Myocyte (in vitro differentiated cells): ENCODE measurements around the gene TMEM260. TPM values are rescaled to one million over a fixed set of nuclear protein-coding genes. Genes with fewer than 3 reads are reported as not detected.
"Not testable (repeated sequence)": the region's sequence is repeated elsewhere in the genome, so short reads cannot be mapped to it uniquely, and the experiment has no call there.

ENCODE experiments used
- DNase-seq: peaks from one replicate; pipeline ENCODE4 v3.0.0-alpha.2; 2012; ENCODE audit warnings: low read depth
- total RNA-seq: library from RNA; depleted of rRNA; stranded (reverse); fragments of >200 nt; gene quantifications from 2 replicates; pipeline ENCODE4 v1.2.3, GENCODE V29; 2014

Gene TMEM260
- total RNA-seq, 1 donor from 2014 or later: 12.5 TPM

- not testable (repeated sequence) for DNase-seq
These were observed 87.7 kb downstream of the TMEM260 start for GRCh38 chr14:56667290-56667689.

GRCh38 chr14:56676042-56676441 is 96.4 kb downstream of the TMEM260 start:
- DNase-seq: no peak

- no peak for DNase-seq
These were observed 99.2 kb downstream of the TMEM260 start for GRCh38 chr14:56678838-56679237.

GRCh38 chr14:56686416-56686815 is 106.8 kb downstream of the TMEM260 start:
- DNase-seq: no peak

GRCh38 chr14:56687123-56687522 is 107.5 kb downstream of the TMEM260 start:
- no peak for DNase-seq

- DNase-seq: no peak
These were observed 115.0 kb downstream of the TMEM260 start for GRCh38 chr14:56694609-56695008.

- not testable (repeated sequence) for DNase-seq
These were observed 115.6 kb downstream of the TMEM260 start for GRCh38 chr14:56695216-56695615.

Other genes with a start within 250 kb of the TMEM260 start
- not detected in 2 replicates for gene OTX2, start 230.7 kb downstream of the TMEM260 start, total RNA-seq